Neural progenitor cell (in vitro differentiated cells): ENCODE data around the gene ATP6V0A4. TPM values are rescaled to one million over a fixed set of nuclear protein-coding genes. Genes with fewer than 3 reads are reported as not detected.

Experiments
- DNase-seq: peaks from one replicate; pipeline ENCODE4 v3.0.0-alpha.2; 2016; ENCODE audit warnings: low spot score
- H2AFZ ChIP-seq: fragments of 200-600 bp; sonication (generic); replicated peaks from 2 replicates; pipeline ENCODE4 v1.6.1; 2016; ENCODE audit warnings: antibody characterized with exemption
- H3F3A ChIP-seq: fragments of 200-600 bp; sonication (generic); 2 replicates; pipeline ENCODE4 v1.6.1; 2016; ENCODE audit warnings: antibody characterized with exemption, low read depth
- H3K27ac ChIP-seq: fragments of 200-600 bp; sonication (generic); 2 replicates; pipeline ENCODE4 v1.5.1; 2016; ENCODE audit warnings: mild to moderate bottlenecking
- H3K27me3 ChIP-seq: fragments of 200-600 bp; sonication (generic); 2 replicates; pipeline ENCODE4 v1.6.1; 2016; ENCODE audit warnings: mild to moderate bottlenecking, moderate library complexity
- H3K36me3 ChIP-seq: fragments of 200-600 bp; sonication (generic); 2 replicates; pipeline ENCODE4 v1.5.1; 2016
- H3K4me1 ChIP-seq: fragments of 200-600 bp; sonication (generic); 2 replicates; pipeline ENCODE4 v1.6.1; 2016; ENCODE audit warnings: mixed run types
- H3K4me2 ChIP-seq: fragments of 200-600 bp; sonication (generic); 2 replicates; pipeline ENCODE4 v1.6.1; 2016
- H3K4me3 ChIP-seq: fragments of 200-600 bp; sonication (generic); 2 replicates; pipeline ENCODE4 v1.5.1; 2016
- H3K79me2 ChIP-seq: fragments of 200-600 bp; sonication (generic); 2 replicates; pipeline ENCODE4 v1.6.1; 2016; ENCODE audit warnings: low read depth
- H3K9ac ChIP-seq: fragments of 200-600 bp; sonication (generic); 2 replicates; pipeline ENCODE4 v1.6.1; 2016
- H3K9me3 ChIP-seq: fragments of 200-600 bp; sonication (generic); 2 replicates; pipeline ENCODE4 v1.5.1; 2016; ENCODE audit warnings: low read depth
- H4K20me1 ChIP-seq: fragments of 200-600 bp; sonication (generic); 2 replicates; pipeline ENCODE4 v1.6.1; 2016; ENCODE audit warnings: low read depth
- H3K27ac Mint-ChIP-seq: 3 replicates; pipeline ENCODE4 v1.8.0; 2021; ENCODE audit warnings: mixed read lengths
- H3K27me3 Mint-ChIP-seq: 2 replicates; pipeline ENCODE4 v1.8.0; 2022; ENCODE audit warnings: low read depth, mild to moderate bottlenecking, inconsistent platforms, moderate library complexity, mixed read lengths; ENCODE audit not compliant: insufficient read depth
- H3K36me3 Mint-ChIP-seq: 3 replicates; pipeline ENCODE4 v1.8.0; 2021; ENCODE audit warnings: mixed read lengths
- H3K4me1 Mint-ChIP-seq: 3 replicates; pipeline ENCODE4 v1.8.0; 2021; ENCODE audit warnings: mixed read lengths
- H3K4me3 Mint-ChIP-seq: 3 replicates; pipeline ENCODE4 v1.8.0; 2021; ENCODE audit warnings: mild to moderate bottlenecking, moderate library complexity, mixed read lengths
- H3K9me3 Mint-ChIP-seq: 3 replicates; pipeline ENCODE4 v1.8.0; 2020; ENCODE audit warnings: mixed read lengths
- CTCF ChIP-seq: fragments of 200-600 bp; sonication (generic); IDR thresholded peaks from 2 replicates; pipeline ENCODE4 v1.5.1; 2017; ENCODE audit warnings: antibody characterized with exemption, mild to moderate bottlenecking
- EZH2 ChIP-seq: fragments of 200-600 bp; sonication (generic); IDR thresholded peaks from 2 replicates; pipeline ENCODE4 v1.6.1; 2017; ENCODE audit warnings: antibody characterized with exemption, mild to moderate bottlenecking, moderate library complexity
- EZH2phosphoT487 ChIP-seq: fragments of 200-600 bp; sonication (generic); IDR thresholded peaks from 2 replicates; pipeline ENCODE4 v1.6.1; 2017; ENCODE audit warnings: antibody characterized with exemption
- total RNA-seq: library from RNA; depleted of rRNA; stranded (reverse); fragments of >200 nt; gene quantifications from 2 replicates; pipeline ENCODE4 v1.2.3, GENCODE V29; 2015; ENCODE audit warnings: low replicate concordance

The ATP6V0A4 gene
- total RNA-seq, 1 donor from 2014 or later: 0.36 TPM

GRCh38 chr7:138657854-138658386 lies 140.1 kb downstream of the ATP6V0A4 start:
- Histone ChIP-seq H2AFZ (no peak overlapping the region), H3K9me3 (no peaks in the 10 kb centered on the region), H3F3A (no peaks in the 10 kb centered on the region), H3K27ac (no peak overlapping the region), H3K4me2 (no peak overlapping the region), H3K4me3 (no peak overlapping the region), H3K36me3 (no peaks in the 10 kb centered on the region), H3K9ac (no peak overlapping the region), H3K4me1 (peaks cover 4% of the 10 kb centered on the region), H3K27me3 (no peaks in the 10 kb centered on the region), H3K79me2 (no peaks in the 10 kb centered on the region), H4K20me1 (no peaks in the 10 kb centered on the region)
- Mint-ChIP-seq H3K9me3 (peaks cover 16% of the 10 kb centered on the region), H3K27me3 (peaks cover 2% of the 10 kb centered on the region), H3K27ac (no peak overlapping the region), H3K4me1 (peaks cover 13% of the 10 kb centered on the region), H3K4me3 (no peak overlapping the region), H3K36me3 (no peaks in the 10 kb centered on the region)
- no peak for DNase-seq
- TF ChIP-seq CTCF (no peak), EZH2phosphoT487 (no peak), EZH2 (no peak)

GRCh38 chr7:138656952-138657351 lies 141.0 kb downstream of the ATP6V0A4 start:
- no peaks in the 10 kb centered on the region for H3K36me3 ChIP-seq
- no peak overlapping the region for H3K9ac ChIP-seq
- H4K20me1 ChIP-seq: no peaks in the 10 kb centered on the region
- H3K4me1 ChIP-seq: peaks cover 4% of the 10 kb centered on the region
- peaks cover 5% of the 10 kb centered on the region for H3K4me1 Mint-ChIP-seq
- no peaks in the 10 kb centered on the region for H3F3A ChIP-seq
- H3K27me3 Mint-ChIP-seq: peaks cover 2% of the 10 kb centered on the region
- H3K4me3 Mint-ChIP-seq: no peak overlapping the region
- H3K4me2 ChIP-seq: no peak overlapping the region
- no peak overlapping the region for H3K27ac ChIP-seq
- no peaks in the 10 kb centered on the region for H3K27me3 ChIP-seq
- no peak overlapping the region for H3K4me3 ChIP-seq
- DNase-seq: no peak
- no peak overlapping the region for H3K27ac Mint-ChIP-seq
- no peaks in the 10 kb centered on the region for H3K36me3 Mint-ChIP-seq
- H3K79me2 ChIP-seq: no peaks in the 10 kb centered on the region
- TF ChIP-seq CTCF (no peak), EZH2phosphoT487 (no peak), EZH2 (no peak)
- H3K9me3 Mint-ChIP-seq: peaks cover 19% of the 10 kb centered on the region
- no peaks in the 10 kb centered on the region for H3K9me3 ChIP-seq
- no peak overlapping the region for H2AFZ ChIP-seq

Other genes with a start within 250 kb of the ATP6V0A4 start
- 0.06 and 0.09 TPM in 2 replicates for gene SVOPL, start 96.8 kb downstream of the ATP6V0A4 start, total RNA-seq
- not detected in 2 replicates for gene TMEM213, start 202 bp downstream of the ATP6V0A4 start, total RNA-seq
- gene KIAA1549, start 183.2 kb upstream of the ATP6V0A4 start, total RNA-seq: 4.8 and 9.1 TPM in 2 replicates
- 7.1 and 9.5 TPM in 2 replicates for gene ZC3HAV1L, start 237.8 kb upstream of the ATP6V0A4 start, total RNA-seq